Caki2 (cell line): ENCODE results near the gene E2F3. TPM values are rescaled to one million over a fixed set of nuclear protein-coding genes. Genes with fewer than 3 reads are reported as not detected.
"Not testable (repeated sequence)": the region's sequence is repeated elsewhere in the genome, so short reads cannot be mapped to it uniquely, and the experiment has no call there.

ENCODE experiments used
- DNase-seq: peaks from one replicate; pipeline ENCODE4 v3.0.0-alpha.2; 2015; ENCODE audit warnings: low read depth
- in situ Hi-C: cut with HindIII; loops from 2 replicates; pipeline ENCODE4 v1.10.0; 2016; ENCODE audit warnings: low sequenced_read_pairs, low pct_unique_long_range_greater_than_20kb, mixed read lengths
- total RNA-seq: library from RNA; depleted of rRNA; stranded (reverse); fragments of >200 nt; shearing (Covaris generic); gene quantifications from 2 replicates; pipeline ENCODE4 v1.2.3, GENCODE V29; 2014; ENCODE audit warnings: low replicate concordance

The E2F3 gene
- total RNA-seq, 1 experiment from 2014 or later: 10.5 TPM

DNA sequence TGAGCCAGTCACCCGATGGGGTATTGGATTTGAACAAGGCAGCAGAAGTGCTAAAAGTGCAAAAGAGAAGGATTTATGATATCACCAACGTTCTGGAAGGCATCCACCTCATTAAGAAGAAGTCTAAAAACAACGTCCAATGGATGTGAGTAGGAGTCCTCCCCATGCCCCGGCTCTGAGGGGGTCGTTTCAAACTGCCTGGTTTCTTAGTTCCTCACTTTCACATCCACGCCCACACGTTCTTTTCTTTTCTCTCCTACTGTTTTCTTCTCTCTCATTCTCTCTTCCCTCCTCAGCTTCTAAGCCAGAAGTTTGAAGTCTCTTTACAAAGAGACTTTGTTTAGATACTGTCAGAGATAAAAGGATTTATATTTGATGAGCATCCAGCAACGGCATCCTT lies 79.6 kb downstream of the E2F3 start:
- DNase-seq: no peak
- in situ Hi-C loops: no loop called here

DNA sequence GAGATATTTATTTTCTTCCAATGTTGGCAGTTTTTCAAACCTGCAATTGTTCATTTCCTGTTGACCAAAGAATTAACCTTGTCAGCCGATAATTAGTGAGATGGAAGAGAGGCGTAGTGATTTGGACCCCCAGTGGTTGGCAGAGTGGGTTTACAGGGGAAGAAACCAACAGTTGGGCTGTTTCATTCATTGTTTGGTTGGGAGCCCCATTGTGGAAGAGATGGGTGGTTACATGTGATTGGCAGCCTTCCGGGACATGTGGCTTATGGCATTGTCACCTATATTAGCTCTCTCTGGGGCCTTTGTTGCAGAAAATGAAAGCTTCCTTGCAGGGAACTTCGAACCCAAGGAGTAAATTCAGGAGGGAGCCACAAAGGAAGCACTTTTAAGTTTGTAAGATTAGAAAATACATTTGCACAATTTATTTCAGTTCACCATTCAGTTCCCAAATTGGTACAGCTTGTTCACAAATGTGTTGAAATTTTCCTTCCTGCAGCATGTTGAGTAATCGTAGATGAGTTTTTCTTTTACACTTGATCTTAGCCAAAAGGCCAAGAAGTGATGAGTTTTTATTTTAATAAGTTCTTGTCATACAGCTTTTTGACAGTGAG lies 82.3 kb downstream of the E2F3 start:
- in situ Hi-C loops: no loop called here

GRCh38 chr6:20486641-20487040 lies 85.0 kb downstream of the E2F3 start:
- in situ Hi-C loops: no loop called here
- DNase-seq: no peak

More for the DNA sequence above, 82.3 kb downstream of the E2F3 start:
- no peak for DNase-seq

DNA sequence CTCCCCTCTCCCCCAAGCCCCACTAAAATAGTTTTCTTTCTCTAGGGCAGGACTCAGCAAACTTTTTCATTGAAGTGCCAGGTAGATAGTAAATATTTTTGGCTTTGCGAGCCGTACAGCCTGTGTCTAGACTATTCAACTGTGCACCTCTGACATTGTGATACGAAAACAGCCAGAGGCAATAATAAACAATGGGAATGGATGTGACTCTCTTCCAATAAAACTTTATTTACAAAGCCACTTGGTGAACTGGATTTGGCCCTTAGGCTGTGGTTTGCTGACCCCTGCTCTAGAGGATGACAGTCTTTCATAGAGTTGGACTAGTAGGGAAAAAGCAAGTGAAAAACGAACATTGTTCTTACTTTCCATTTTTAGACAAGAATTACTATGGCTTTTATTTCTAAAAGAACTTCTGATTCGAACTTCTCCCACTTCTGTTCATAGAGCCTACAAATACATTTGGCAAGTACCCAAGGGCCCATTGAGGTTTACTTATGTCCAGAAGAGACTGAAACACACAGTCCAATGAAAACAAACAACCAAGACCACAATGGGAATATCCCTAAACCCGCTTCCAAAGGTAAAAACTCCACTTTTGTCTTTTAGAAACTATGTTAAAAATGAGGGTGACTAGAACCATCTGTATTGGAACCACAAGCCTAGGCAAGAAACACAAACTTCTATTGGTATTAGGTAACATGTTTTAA lies 86.1 kb downstream of the E2F3 start:
- in situ Hi-C loops: no loop called here
- DNase-seq: no peak

- DNase-seq: no peak
- in situ Hi-C loops: no loop called here
Observed at GRCh38 chr6:20490591-20490990, 88.9 kb downstream of the E2F3 start.

DNA sequence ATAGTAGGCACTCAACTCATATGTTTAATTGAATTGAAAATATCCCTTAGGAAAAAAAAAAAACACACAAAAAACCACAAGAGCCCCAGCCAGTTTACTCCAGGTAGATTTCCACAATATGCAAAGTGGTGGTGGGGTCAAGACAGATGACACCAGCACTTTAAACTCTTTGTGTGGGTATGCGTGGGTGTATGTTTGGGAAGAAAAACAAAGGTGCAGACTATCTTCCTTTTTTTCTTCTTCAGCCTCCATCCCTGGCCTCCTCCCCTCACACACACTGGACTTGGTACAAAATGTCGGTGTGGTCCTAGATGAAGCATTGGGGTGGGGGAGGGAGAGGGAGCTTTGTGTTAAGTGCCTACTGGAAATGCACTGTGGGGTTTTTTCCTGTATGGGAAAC lies 90.4 kb downstream of the E2F3 start:
- DNase-seq: no peak
- in situ Hi-C loops: no loop called here

DNA sequence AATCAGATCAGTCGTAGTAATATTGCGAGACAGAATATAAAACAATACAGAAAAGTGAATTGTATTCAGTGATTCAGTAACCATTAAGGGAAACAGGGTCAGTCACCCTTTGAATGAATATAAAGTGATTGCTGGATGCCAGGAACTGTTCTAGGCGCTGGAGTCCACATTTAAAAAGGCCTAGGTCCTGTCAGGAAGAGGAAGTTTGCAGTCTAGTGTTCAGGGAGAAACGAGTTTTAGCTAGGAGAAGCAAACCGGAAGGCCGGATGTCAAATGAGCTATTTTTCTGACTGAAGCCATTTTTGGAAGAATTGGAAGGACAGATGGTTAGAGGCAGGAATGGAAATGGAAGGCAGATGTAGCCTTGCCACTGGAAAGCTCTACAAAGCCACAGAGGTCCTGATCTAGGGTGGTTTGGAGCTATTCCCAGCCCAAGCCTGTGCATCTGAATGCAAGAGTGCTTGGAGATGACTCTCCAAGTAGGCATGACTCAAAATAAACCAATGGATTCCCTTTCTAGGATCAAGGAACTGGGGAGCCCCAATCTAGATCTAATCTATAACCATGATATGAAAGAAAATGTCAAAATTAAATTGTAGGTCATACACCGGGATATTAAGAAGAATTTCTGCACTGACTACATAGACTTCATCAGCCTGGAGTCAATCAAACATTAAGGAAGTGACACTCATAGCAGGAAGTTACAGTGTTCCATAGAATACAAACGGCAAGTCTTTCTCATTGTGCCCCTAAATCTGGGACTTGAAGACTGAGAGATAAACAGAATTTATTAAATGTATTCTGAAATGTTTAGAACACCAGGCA lies 95.7 kb downstream of the E2F3 start:
- no peak for DNase-seq

DNA sequence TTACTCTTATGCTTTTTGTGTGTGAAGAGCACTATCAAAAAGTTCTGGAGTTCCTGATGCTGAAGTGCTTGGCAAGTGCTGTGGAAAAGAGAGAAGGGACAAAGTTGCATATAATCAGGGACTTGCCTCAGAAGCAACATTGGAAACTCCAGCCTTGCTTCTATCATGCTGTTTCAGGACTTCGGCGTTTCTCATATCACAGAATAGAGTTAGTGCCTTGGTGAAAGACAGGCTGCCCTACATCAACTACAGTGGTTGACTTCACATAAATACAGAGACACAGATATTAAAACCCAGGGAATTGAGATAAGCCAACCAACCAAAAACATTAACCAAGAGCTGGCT lies 96.3 kb downstream of the E2F3 start:
- in situ Hi-C loops: no loop called here
- no peak for DNase-seq

More for the DNA sequence above, 95.7 kb downstream of the E2F3 start:
- in situ Hi-C loops: no loop called here

GRCh38 chr6:20509212-20509611 lies 107.5 kb downstream of the E2F3 start:
- in situ Hi-C loops: no loop called here
- DNase-seq: no peak

- in situ Hi-C loops: no loop called here
- no peak for DNase-seq
Observed at GRCh38 chr6:20511852-20512251, 110.2 kb downstream of the E2F3 start.

- in situ Hi-C loops, DNase-seq: not testable (repeated sequence)
Observed at GRCh38 chr6:20525208-20525607, 123.5 kb downstream of the E2F3 start.

GRCh38 chr6:20529086-20529448 lies 127.4 kb downstream of the E2F3 start:
- peak; percentile 64 for DNase-seq
- in situ Hi-C loops: not testable (repeated sequence)

- in situ Hi-C loops: no loop called here
- DNase-seq: no peak
Observed at GRCh38 chr6:20532881-20533280, 131.2 kb downstream of the E2F3 start.

- DNase-seq: no peak
- in situ Hi-C loops: no loop called here
Observed at GRCh38 chr6:20533746-20534294, 132.1 kb downstream of the E2F3 start.

GRCh38 chr6:20534295-20535262 lies 132.9 kb downstream of the E2F3 start, which contains the start of gene CDKAL1:
CDKAL1 (plus strand) TSS chr6:20534457; CDS start chr6:20546351, 11,894 bp downstream.
- in situ Hi-C loops: no loop called here
- DNase-seq: peak; percentile 76

GRCh38 chr6:20538131-20538662 lies 136.5 kb downstream of the E2F3 start:
- in situ Hi-C loops: no loop called here
- DNase-seq: peak; percentile 70

- in situ Hi-C loops: no loop called here
- no peak for DNase-seq
Observed at GRCh38 chr6:20538907-20539306, 137.2 kb downstream of the E2F3 start.

- in situ Hi-C loops: no loop called here
- peak; percentile 82 for DNase-seq
Observed at GRCh38 chr6:20539387-20539786, 137.7 kb downstream of the E2F3 start.
